GM10847 (cell line): ENCODE measurements around the gene EHBP1.

Experiments
- POLR2A ChIP-seq: IDR thresholded peaks from 2 replicates; pipeline ENCODE4 v1.6.1; 2011; ENCODE audit not compliant: insufficient read length; ENCODE audit errors: extremely low read depth

The EHBP1 gene

DNA sequence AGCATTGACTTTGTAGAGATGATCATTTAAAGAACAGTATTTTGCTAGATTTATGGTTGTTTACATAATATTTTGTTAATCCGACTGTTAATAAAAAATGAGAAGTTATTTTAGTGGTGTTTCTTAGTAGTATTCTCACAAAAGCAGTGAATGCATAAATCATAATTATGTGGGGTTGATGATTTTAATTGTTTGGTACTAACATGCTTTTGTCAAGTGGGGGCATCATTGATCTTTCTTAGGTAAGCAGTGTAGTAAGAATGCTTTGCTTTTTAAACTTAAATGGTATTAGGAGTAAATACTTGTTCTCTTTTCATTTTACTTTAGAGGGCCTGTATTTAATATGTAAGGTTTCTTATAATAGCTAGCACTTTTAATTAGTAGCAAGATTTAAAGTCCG lies 235.9 kb downstream of the EHBP1 start:
- no peak for TF ChIP-seq POLR2A

DNA sequence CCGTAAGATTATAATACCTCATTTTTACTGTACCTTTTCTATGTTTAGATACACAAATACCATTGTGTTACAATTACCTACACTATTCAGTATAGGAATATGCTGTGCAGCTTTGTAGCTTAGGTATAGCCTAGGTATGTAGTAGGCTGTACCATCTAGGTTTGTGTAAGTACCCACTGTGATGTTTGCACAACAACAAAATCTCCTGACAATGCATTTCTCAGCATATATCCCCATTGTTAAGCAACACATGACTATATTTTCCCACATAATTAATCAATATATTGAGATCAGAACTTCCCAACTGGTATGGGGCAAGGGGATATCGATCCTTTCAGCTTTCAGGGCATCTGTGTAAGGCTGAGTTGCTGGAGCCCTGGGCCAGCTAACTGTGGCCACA lies 238.8 kb downstream of the EHBP1 start:
- no peak for TF ChIP-seq POLR2A

DNA sequence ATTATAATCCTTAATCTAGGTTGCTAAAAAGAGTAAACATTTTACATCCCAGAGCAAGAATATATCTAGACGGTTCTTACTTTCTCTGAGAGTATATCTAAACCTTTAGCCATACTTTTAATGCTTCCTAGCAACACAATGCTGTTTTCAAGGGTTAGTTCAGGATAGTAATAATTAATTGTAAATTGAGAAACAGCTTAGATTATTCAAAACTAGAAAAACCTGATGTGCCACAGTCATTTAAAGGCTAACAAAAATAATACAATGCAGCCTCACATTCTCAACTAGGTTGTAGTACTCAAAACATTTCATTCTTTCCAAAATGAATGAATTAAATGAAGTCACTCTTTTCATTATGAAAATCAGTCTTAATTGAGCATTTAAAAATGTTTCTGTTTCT lies 241.9 kb downstream of the EHBP1 start:
- TF ChIP-seq POLR2A: no peak

DNA sequence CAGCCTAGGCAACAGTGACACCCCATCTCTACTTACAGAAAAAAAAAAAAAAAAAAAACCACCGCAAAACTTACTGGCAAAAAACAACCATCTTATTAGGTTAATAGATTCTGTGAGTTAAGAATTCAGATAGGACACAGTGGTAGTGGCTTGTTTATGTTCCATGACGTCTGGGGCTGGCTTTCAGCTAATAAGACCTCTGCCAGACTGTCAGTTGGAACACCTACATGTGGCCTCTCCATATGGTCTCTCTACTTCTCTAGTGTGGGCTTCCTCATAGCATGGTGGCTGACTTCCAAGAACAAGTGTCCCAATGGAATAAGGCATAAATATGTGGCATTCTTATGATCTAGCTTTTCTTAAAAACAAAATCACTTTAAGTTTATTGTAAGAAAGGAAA lies 251.1 kb downstream of the EHBP1 start:
- no peak for TF ChIP-seq POLR2A

DNA sequence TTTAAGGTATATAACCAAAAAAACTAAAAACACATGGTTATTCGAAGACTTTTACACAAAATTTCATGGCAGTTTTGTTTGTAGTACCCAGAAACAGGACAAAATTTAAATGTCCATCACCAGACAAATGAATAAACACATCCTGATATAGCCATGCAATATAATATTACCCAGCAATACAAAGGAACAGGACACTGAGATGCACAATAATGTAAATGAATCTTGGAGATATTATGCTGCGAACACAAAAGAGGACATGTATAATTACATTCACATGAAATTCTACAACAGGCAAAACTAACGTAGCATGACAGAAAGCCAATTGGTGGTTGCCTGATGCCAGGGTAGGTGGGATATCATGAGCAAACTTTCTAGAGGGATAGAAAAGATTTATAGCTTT lies 252.7 kb downstream of the EHBP1 start:
- TF ChIP-seq POLR2A: no peak

DNA sequence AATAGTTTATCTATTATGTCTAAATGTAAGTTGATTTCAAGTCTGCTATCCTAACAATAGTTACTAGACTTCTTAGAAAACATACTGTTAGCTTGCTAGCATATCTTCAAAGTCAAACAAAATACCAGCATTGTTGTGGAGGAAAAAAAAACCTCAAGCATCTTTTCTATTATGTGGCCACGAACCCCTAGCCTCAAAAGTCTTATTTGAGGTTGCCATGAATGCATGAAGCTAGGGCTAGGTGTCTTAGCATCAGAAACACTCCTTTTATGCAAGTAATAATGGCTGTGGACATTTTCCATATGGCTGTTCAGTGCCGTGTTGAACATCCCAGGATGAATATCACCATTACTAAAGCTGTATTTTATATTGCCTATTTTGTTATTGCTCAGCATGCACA lies 258.5 kb downstream of the EHBP1 start:
- no peak for TF ChIP-seq POLR2A

DNA sequence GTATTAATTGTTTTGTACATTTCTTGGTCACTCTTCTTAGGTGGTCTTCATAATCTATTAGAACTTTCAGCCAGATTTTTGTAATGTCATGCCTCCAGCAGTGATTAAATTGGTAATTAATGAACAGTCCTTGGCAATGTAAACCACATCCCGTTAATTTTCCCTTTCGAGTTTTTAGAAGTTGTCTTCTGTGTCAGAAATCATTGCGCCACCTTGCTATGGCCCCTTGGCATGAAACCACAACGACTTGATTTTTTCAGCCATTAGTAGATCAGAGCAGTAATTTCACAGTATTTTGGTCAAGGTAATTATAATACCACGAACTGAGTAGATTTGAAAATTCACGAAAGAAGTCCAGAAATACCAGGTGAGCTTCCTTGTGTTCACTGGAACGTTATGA lies 259.2 kb downstream of the EHBP1 start:
- no peak for TF ChIP-seq POLR2A

DNA sequence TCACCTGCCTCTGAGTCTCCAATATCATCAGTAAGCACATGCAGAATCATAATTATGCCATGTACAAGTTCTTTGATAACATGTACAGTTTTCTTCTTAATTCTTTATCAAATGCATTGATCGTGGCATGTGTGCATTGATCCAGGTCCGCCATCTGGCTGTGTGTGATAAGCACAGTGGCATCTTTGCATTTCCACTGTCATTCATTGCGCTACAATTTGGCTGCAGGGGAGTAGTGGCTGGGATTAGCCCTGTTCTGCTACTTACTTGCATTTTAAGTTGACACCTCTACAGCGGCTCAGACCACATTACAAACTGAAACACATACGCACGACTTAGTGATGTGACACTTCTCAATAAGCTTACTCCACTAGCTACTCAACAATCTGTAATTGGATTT lies 261.5 kb downstream of the EHBP1 start:
- no peak for TF ChIP-seq POLR2A

DNA sequence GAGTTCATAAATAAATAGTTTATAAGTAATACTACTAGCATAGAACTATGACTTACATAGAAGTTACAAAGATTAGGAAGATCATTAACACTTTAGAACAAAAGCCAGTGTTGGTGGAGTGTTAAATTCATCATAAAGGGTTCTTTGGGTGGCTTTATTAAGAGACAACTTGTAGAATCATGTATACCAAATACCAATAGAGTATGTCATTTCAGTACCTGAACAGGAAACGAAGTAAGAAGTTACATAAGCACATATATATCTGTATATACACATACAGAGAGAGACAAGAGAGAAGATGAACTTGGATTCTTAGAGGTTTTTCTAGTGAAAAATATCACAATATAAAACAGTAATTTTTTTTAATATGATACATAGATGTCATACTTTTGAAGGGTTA lies 262.7 kb downstream of the EHBP1 start:
- no peak for TF ChIP-seq POLR2A

DNA sequence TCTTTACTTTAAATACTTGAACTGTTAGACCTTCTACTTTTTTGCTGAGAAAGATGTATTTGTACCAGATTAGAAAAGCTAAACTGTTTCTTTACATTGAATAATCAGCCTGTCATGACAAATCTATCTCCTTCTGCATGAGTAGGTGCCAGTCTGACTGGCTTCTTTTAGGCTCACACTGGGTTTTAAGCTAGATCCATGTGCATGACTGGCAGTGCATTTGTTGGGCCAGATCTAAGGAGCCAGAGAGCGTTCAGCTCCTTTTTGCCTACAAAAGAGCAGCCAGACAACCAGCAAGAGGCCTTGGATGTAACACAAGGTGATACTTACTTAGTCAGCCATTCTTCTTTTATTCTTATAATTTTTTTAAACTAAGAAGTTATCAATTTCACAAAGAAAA lies 263.2 kb downstream of the EHBP1 start:
- TF ChIP-seq POLR2A: no peak

DNA sequence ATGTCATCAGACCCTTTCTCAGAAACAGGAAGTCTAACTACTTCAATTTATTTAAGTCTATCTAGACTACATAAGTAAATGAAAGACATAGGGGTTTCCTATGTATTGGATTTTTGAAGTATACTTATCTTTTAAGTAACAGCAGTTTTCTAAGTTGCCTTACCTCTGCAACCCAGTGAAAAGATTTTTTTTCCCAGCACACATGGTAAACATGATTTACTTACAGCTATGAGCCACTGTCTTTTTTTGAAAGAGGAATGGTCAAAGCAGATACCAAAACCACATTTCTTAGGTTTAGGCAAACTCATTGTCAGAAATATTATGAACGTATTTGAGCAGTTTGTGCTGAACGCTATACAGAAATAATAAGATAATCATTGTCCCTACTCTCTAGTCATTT lies 266.4 kb downstream of the EHBP1 start:
- no peak for TF ChIP-seq POLR2A

DNA sequence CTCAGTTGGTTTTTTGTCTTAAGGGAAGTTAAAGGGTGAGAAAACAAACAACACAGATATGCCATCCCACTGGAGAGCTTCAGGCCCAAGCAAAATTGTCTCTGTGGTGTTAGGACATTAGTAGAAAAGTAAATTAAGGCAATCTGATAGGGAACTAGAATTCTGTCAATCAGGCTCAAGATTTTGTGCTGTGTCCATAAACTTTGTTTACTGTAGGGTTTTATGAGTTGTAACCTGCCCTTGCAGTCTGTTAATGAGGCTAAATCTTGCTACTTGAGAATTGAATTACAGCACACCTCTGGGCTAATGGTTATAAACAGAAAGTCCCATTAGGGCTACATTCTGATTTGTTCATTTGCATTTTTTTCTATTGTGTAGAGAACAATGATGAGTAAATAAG lies 267.1 kb downstream of the EHBP1 start:
- no peak for TF ChIP-seq POLR2A

DNA sequence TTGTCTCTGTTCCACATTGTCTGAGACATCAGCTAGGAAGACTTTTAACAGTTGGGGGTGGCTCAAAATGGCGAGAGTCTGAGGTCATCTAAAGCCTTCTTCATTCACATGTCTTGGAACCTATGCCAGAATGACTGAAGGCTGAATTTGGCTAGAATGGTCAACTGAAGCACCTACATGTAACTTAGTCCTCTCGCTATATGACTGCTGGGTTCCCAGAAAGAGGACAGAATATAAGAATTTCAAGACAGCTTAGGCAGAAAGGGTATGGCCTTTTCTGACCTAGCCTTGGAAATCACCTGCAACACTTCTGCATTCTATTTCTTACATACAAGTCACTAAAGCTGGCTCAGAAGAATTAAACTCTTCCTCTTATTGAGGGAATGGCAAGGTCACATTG lies 269.5 kb downstream of the EHBP1 start:
- TF ChIP-seq POLR2A: no peak

DNA sequence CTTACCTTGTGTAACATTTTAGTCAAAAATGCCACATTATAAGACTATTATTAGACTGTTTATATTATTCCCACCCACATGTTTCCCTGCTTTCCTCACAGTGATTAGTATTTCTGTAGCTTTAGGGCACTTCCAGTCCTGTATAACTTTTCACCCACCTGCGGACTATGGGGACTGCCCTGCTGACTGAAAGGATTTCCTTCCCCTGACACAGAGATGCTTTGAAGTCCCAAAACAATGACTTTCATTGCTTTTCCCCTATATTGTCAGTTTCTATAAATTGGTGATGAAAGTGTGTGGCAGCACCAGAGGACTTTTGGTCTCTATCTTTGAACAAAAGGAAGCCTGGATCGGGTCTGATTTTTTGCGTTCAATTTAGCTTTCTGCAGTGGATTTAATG lies 286.1 kb downstream of the EHBP1 start:
- TF ChIP-seq POLR2A: no peak

DNA sequence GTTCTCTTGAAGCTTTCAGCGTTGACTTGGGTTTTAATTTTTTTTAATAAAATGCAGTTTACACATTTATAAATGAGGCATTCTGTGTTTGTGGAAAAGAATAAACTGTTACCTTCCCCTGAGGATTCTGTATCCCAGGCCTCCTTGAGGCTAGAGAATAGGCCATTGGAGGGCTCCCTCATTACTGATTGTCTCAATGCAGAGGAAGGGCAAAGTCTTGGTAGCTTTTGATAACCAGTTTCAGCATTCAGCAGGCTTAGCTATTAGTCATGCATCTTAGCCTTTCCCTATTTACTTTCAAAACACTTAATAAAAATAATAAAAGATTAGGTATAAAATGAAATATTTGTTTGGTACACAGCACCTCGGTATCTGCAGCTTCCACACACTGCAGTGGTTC lies 287.0 kb downstream of the EHBP1 start:
- TF ChIP-seq POLR2A: no peak

DNA sequence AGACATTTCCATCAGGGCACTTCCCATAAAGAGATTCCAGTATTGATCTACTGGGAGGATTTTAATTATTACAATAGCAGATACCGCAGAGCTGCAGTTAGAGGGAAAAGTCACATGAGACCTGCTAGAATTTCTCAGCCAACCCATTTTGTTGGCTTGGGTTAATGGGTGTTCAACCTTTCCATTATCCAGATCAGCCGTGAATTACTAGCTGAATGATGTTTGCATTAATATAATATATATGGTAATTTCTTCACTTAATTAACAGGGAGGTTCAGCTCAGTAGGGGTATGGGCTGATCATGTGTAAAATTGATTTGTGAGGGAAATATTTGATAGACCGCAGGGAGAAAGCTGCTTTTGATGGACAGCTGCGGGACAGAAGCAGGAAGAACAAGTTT lies 288.7 kb downstream of the EHBP1 start:
- no peak for TF ChIP-seq POLR2A

DNA sequence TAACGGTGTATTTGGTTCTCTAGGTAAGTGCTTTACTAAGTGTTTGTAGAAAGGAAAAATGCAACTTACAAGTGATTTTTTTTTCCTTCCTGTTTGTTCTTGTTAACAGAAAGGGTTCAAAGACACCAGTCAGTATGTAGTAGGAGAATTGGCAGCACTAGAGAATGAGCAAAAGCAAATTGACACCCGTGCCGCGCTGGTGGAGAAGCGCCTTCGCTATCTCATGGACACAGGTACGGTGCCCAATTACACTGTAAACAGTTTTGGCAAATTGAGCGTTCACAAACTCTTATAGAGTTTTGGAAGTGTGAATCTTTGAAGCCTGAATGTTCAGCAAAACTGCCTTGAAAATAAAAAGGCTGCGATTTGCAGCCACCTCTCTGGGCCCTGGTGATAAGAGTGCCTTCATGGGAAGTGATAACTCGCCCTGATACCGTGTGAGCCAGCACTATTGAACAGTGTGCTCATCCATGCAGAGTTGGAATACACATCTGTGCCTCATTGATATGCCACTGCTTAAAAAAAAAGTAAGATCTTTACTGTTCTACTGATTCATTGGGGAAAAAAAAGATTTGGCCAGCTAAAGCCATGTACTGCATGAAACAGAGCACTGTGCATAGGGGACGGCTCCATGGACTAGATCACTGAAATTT lies 291.1 kb downstream of the EHBP1 start:
- TF ChIP-seq POLR2A: no peak

DNA sequence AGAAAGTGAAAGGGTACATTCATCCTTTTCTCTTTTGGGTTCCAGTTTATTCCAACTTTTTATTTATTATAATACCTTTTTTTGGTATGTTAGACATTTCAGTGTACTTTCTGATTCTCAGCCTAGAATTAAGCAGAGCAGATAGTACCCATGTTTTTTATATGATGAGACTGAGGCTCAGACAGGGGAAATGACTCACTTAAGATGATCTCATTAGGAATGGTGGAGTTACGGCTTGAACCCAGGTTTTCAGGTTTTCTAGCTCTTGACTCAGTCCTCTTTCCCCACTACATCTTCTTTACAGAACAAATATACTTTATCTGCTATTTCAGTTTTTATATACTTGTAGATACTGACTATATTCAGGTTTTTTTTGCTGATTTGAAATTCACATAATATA lies 293.4 kb downstream of the EHBP1 start:
- no peak for TF ChIP-seq POLR2A
